Measurements from ENCODE around the gene ADH1A.

DNA sequence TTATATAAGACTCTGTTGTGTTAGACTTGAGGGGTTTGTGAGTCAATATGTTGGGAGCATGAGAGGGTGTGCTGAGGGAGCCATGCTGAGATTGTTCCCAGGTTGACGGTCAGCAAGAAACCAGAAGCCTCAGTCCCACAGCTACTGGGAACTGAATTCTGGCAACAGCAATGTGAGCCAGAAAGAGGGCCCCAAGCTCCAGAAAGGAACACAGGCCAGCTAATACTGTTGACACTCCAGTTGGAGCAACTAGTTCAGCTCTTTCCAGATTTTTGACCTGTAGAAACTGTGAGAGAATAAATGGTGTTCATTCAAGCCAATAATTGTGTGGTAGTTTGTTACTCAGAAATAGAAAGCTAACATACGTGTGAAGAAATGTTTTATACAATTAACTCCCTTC is 17.1 kb downstream of the ADH1A start:
- no peak for TF ChIP-seq POLR2A (IDR thresholded peaks at IDR 0.05)
- TF ChIP-seq, protein P1, sequence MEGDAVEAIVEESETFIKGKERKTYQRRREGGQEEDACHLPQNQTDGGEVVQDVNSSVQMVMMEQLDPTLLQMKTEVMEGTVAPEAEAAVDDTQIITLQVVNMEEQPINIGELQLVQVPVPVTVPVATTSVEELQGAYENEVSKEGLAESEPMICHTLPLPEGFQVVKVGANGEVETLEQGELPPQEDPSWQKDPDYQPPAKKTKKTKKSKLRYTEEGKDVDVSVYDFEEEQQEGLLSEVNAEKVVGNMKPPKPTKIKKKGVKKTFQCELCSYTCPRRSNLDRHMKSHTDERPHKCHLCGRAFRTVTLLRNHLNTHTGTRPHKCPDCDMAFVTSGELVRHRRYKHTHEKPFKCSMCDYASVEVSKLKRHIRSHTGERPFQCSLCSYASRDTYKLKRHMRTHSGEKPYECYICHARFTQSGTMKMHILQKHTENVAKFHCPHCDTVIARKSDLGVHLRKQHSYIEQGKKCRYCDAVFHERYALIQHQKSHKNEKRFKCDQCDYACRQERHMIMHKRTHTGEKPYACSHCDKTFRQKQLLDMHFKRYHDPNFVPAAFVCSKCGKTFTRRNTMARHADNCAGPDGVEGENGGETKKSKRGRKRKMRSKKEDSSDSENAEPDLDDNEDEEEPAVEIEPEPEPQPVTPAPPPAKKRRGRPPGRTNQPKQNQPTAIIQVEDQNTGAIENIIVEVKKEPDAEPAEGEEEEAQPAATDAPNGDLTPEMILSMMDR (IDR thresholded peaks at IDR 0.05): no peak
